Skin epidermis (tissue), 12 donors: ENCODE data around the gene SPATA22.
"Not testable (repeated sequence)": the region's sequence is repeated elsewhere in the genome, so short reads cannot be mapped to it uniquely, and the experiment has no call there.

Experiments
- H3K27ac ChIP-seq, 21 experiments: fragments of 200-600 bp; sonication (generic) in 11 of 21; one replicate each; pipeline ENCODE4 v1.5.0; 2020; ENCODE audit warnings: mild to moderate bottlenecking in 3 of 21, inconsistent platforms in 2 of 21, moderate library complexity in 2 of 21
- H3K4me3 ChIP-seq, 7 experiments: fragments of 200-600 bp; sonication (generic) in 2 of 7; one replicate each; pipeline ENCODE4 v1.5.0; 2020; ENCODE audit warnings: inconsistent platforms in 2 of 7, mild to moderate bottlenecking in 2 of 7, moderate library complexity in 1 of 7

Gene SPATA22

GRCh38 chr17:3475812-3476610 lies 4.4 kb upstream of the SPATA22 start, which contains the start of gene ASPA:
TSS of gene ASPA (plus strand) at chr17:3475997. CDS start at chr17:3476160, 163 bp downstream.
- peak within 1 kb of the TSS in 4 of 7 experiments; percentile 6 to 39 (median 14) for H3K4me3 ChIP-seq
- peak within 1 kb of the TSS in 12 of 21 experiments; percentile 21 to 66 (median 48) for H3K27ac ChIP-seq

DNA sequence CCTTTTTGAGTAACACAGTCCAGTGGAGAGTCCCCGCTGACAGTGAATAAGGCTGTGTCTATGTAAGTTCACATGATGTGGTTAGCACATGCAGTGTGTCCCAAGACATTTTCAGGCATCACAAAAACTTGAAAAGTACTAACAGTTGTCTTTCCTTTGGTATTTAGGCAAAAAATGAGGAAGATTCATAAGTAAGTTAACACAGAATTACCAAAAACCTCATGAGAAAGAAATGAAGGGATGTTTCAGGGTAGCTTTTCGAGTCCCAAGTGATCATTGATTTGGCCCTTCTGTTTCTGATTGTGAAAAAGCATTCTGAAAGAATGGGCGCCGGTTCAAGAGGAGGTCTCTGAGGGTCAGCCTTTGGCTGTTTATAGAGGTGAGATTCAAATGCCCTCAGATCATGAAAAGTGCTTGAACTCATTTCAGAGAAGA lies 3.6 kb upstream of the SPATA22 start:
- Histone ChIP-seq H3K4me3 (no peak overlapping the region), H3K27ac (peak overlapping the region in 8 of 21 experiments; percentile 5 to 66 (median 36))

GRCh38 chr17:3474212-3474611 lies 2.6 kb upstream of the SPATA22 start:
- peak overlapping the region in 1 of 21 experiments; percentile 66 for H3K27ac ChIP-seq
- no peak overlapping the region for H3K4me3 ChIP-seq

DNA sequence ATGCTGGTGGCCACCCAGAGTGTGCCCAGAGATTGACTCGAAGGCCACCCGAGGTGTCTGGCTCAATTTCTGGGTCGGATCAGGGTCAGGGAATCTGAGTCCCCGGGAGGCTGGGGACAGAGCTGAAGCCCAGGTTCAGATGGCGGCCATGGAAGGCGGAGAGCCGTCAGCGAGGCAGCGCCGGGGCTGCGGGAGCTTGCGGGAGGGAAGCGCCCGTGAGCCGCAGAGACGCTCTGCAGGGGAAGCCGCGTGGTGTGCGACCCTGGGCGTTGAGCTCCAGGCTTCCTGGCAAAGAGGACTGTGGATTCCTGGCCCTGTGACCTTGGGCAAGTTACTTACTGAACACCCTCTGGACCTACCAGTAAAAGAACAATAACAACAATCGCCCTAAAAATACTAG lies 518 bp upstream of the SPATA22 start:
- Histone ChIP-seq H3K4me3 (no peak overlapping the region), H3K27ac (no peak overlapping the region)

GRCh38 chr17:3469529-3469928 lies 2.1 kb downstream of the SPATA22 start:
- no peak overlapping the region for H3K4me3 ChIP-seq
- no peak overlapping the region for H3K27ac ChIP-seq

GRCh38 chr17:3466355-3466754 lies 5.3 kb downstream of the SPATA22 start:
- H3K27ac ChIP-seq, H3K4me3 ChIP-seq: not testable (repeated sequence)

DNA sequence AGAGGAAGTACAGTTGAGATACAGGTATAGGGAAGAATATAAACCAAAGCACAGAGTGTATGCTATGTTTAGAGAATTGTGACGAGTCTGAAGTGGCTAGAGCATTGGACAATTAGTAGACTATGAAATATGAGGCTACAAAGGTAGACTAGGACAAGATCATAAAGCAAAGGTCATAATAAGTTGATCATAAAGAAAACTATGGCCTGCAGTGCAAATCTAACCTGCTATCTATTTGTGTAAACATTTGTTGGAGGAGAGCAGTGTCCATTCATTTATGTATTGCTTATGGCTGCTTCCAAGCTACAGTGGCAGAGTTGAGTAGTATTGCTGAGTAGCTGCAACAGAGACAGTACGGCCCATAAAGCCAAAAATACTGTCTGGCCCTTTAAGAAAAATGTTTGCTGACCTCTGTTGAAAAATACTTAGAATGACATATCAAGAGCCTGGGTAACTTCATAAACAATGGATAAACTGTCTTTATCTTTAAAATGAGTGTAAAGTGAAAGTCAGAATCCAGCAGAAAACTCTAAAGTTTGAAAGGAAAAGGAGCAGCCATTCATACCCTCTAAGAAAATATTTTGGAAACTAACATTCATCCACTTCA lies 23.5 kb downstream of the SPATA22 start:
- Histone ChIP-seq H3K4me3 (no peak overlapping the region), H3K27ac (no peak overlapping the region)

GRCh38 chr17:3447625-3448024 lies 24.0 kb downstream of the SPATA22 start:
- no peak overlapping the region for H3K4me3 ChIP-seq
- H3K27ac ChIP-seq: no peak overlapping the region

GRCh38 chr17:3440451-3440850 lies 31.2 kb downstream of the SPATA22 start:
- Histone ChIP-seq H3K27ac (no peak overlapping the region), H3K4me3 (no peak overlapping the region)

- Histone ChIP-seq H3K27ac (no peak overlapping the region), H3K4me3 (no peak overlapping the region)
Measured at GRCh38 chr17:3438368-3438767, 33.3 kb downstream of the SPATA22 start.

DNA sequence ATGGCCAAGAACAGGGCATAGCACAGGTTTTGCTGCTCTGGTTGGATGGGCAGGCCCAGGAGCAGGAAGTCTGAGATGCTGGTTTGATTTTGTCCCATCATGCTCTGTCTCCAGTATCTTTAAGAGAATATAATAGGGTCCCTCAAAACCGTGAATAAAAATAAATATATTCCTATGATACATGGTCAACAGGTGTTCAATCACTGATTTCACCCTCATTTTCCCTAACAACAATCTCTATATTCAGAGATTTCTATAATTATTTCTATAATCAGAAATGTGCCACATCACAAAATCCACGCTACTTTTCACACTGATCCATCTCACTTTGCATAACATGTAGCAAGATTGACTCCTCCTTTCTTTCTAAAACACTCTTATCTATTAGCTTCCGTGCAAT lies 37.9 kb downstream of the SPATA22 start, which contains the start of gene OR1E2:
OR1E2 (minus strand) TSS at position 101 of the 400 bp plus-strand sequence; CDS start at position 101, 0 bp downstream.
- H3K27ac ChIP-seq: no peak within 1 kb of the TSS
- H3K4me3 ChIP-seq: no peak within 1 kb of the TSS

- H3K4me3 ChIP-seq: not testable (repeated sequence)
Measured at GRCh38 chr17:3433215-3433614, 38.4 kb downstream of the SPATA22 start.

DNA sequence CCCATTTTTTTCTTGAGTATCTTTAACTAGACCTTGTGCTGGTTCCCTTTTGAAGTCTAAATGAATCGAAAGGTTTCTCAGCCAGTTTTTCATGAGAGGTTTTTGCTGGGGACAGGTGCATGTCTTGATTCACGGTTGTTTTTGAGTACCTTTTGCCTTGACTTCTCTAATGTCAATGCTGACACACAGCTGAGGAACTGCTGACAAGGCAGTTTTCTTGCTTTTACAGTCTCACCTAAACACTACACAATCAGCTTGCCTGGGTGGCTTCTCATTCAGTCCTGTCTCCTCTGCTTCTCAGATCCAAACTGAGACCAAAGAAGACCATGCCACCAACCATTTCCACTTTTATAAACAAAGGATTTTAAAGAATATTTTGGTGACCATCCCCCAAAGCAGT lies 53.4 kb downstream of the SPATA22 start:
- H3K27ac ChIP-seq: no peak overlapping the region
- H3K4me3 ChIP-seq: no peak overlapping the region

More at GRCh38 chr17:3433215-3433614, 38.4 kb downstream of the SPATA22 start:
- H3K27ac ChIP-seq: not testable (repeated sequence)

GRCh38 chr17:3415610-3416009 lies 56.0 kb downstream of the SPATA22 start:
- no peak overlapping the region for H3K4me3 ChIP-seq
- H3K27ac ChIP-seq: no peak overlapping the region

- H3K27ac ChIP-seq, H3K4me3 ChIP-seq: not testable (repeated sequence)
Measured at GRCh38 chr17:3412216-3412615, 59.4 kb downstream of the SPATA22 start.

DNA sequence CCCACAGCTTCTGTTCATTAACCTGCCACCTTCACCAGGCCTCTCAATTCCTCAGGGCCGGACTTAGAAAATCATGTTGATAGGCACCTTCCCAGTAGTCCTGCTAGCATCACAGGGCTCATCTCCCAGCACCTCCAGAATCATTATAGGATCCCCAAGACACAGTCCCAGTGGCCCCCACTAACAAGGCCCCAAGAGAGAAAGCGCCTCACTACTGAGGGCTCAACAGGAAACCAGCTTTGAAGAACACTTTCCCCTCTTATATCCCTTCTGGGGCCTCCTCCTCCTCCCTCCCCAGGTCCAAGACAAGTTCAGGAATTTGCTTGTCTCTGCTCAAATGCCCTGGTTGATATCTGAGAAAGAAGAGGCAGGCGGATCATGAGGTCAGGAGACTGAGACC lies 60.5 kb downstream of the SPATA22 start, which contains the start of gene OR3A3:
OR3A3 (plus strand) TSS at position 301 of the 400 bp plus-strand sequence.
- Histone ChIP-seq H3K4me3 (no peak within 1 kb of the TSS), H3K27ac (no peak within 1 kb of the TSS)

DNA sequence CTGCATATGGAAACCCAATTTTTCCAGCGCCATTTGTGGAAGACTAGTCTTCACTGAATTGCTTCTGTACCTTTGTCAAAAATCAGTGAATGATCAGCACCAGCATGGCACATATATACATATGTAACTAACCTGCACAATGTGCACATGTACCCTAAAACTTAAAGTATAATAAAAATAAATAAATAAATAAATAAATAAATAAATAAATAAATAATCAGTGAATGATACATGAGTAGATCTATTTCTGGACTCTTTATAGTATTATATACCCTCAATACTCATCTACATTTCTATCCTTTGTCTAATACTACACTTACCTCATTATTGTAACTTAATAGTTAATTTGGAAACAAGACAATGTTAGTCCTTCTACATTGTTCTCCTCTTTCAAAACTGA lies 67.8 kb downstream of the SPATA22 start:
- H3K27ac ChIP-seq, H3K4me3 ChIP-seq: not testable (repeated sequence)

GRCh38 chr17:3401786-3402185 lies 69.8 kb downstream of the SPATA22 start:
- H3K4me3 ChIP-seq: no peak overlapping the region

DNA sequence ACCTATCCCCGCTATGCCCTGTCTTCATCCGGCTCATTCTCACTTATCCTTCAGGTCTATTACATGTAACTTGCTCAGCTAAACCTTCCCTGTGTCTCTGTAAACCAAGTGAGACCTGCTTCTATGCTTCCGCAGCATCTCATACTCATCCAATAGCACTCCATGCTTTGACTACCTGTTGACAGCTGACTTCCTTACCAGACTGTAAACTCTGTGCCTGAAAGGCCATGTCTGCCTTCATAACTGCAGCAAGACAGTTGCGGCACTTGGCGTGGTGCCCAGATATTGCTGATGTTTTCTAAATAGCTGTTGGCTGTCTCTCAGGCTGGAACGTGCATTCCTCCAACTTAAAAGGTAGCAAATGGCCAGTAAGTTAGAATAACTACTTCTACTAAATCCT lies 71.6 kb downstream of the SPATA22 start:
- Histone ChIP-seq H3K27ac (no peak overlapping the region), H3K4me3 (no peak overlapping the region)

More at GRCh38 chr17:3401786-3402185, 69.8 kb downstream of the SPATA22 start:
- no peak overlapping the region for H3K27ac ChIP-seq

GRCh38 chr17:3398310-3398709 lies 73.3 kb downstream of the SPATA22 start, which contains the start of gene OR1E1:
TSS of gene OR1E1 (minus strand) at chr17:3398410. CDS start at chr17:3398410, 0 bp downstream.
- H3K4me3 ChIP-seq: no peak within 1 kb of the TSS
- no peak within 1 kb of the TSS for H3K27ac ChIP-seq

- not testable (repeated sequence) for H3K4me3 ChIP-seq, H3K27ac ChIP-seq
Measured at GRCh38 chr17:3397801-3398200, 73.8 kb downstream of the SPATA22 start.
